Activated CD8-positive, alpha-beta T cell treated with anti-CD3 and anti-CD28 coated beads for 36 hours (primary cell): ENCODE data around the gene CNTNAP2. TPM values are rescaled to one million over a fixed set of nuclear protein-coding genes. Genes with fewer than 3 reads are reported as not detected.

Experiments
- ATAC-seq: fragments of 200-7000 bp; cut with Tn5 transposase; one replicate; pipeline ENCODE4 v1.10.0; 2021; ENCODE audit warnings: mild to moderate bottlenecking, moderate library complexity
- CTCF ChIA-PET: fragments of 350-600 bp; sonication (Branson Sonifier 250); formaldehyde crosslinking; loops from one replicate; lab custom pipeline; 2021; ENCODE audit warnings: antibody characterized with exemption; lab: Charles Lee
- POLR2A ChIA-PET: fragments of 350-600 bp; sonication (Branson Sonifier 250); formaldehyde crosslinking; loops from one replicate; lab custom pipeline; 2021; ENCODE audit warnings: antibody characterized with exemption; lab: Charles Lee
- DNase-seq: peaks from one replicate; pipeline ENCODE4 v3.0.0-alpha.2; 2020
- H3K27ac Mint-ChIP-seq: one replicate; pipeline ENCODE4 v1.8.0; 2021; ENCODE audit warnings: mild to moderate bottlenecking, mixed read lengths
- H3K27me3 Mint-ChIP-seq: one replicate; pipeline ENCODE4 v1.8.0; 2021; ENCODE audit warnings: mixed read lengths
- H3K36me3 Mint-ChIP-seq: one replicate; pipeline ENCODE4 v1.8.0; 2021; ENCODE audit warnings: low read depth, mixed read lengths
- H3K4me1 Mint-ChIP-seq: one replicate; pipeline ENCODE4 v1.8.0; 2021; ENCODE audit warnings: low read depth, mixed read lengths
- H3K4me3 Mint-ChIP-seq: one replicate; pipeline ENCODE4 v1.8.0; 2021; ENCODE audit warnings: mild to moderate bottlenecking, moderate library complexity, mixed read lengths
- H3K9me3 Mint-ChIP-seq: one replicate; pipeline ENCODE4 v1.8.0; 2021; ENCODE audit warnings: mixed read lengths
- CTCF ChIP-seq: fragments of 200-600 bp; IDR thresholded peaks from one replicate; pipeline ENCODE4 v1.8.0; 2022; ENCODE audit warnings: antibody characterized with exemption, mild to moderate bottlenecking
- intact Hi-C: fragments of 100-400 bp; cut with micrococcal nuclease; formaldehyde crosslinking; loops from one replicate; pipeline ENCODE4 v1.10.0; 2022
- total RNA-seq, 2 experiments: library from RNA; stranded (reverse); gene quantifications; one replicate each; pipeline ENCODE4 v1.2.3, GENCODE V29; 2021

CNTNAP2 gene
- total RNA-seq, 2 experiments from 2014 or later, result not detected

- Mint-ChIP-seq H3K27me3 (no peaks in the 10 kb centered on the region), H3K4me3 (no peak overlapping the region), H3K36me3 (no peaks in the 10 kb centered on the region), H3K4me1 (no peaks in the 10 kb centered on the region), H3K27ac (no peak overlapping the region), H3K9me3 (peaks cover 6% of the 10 kb centered on the region)
- TF ChIP-seq CTCF, result no peak
- ATAC-seq (no peak), DNase-seq (no peak)
- CTCF ChIA-PET, result no interaction called here
- intact Hi-C loops, result no loop called here
- POLR2A ChIA-PET, result no interaction called here
These were observed 727.8 kb downstream of the CNTNAP2 start for GRCh38 chr7:146844405-146844804.

- H3K9me3 Mint-ChIP-seq, result peaks cover 2% of the 10 kb centered on the region
- intact Hi-C loops, result no loop called here
- H3K4me1 Mint-ChIP-seq, result no peaks in the 10 kb centered on the region
- no peaks in the 10 kb centered on the region for H3K36me3 Mint-ChIP-seq
- no peak overlapping the region for H3K4me3 Mint-ChIP-seq
- DNase-seq (no peak), ATAC-seq (no peak)
- ChIA-PET POLR2A (no interaction called here), CTCF (no interaction called here)
- no peaks in the 10 kb centered on the region for H3K27me3 Mint-ChIP-seq
- TF ChIP-seq CTCF, result no peak
- H3K27ac Mint-ChIP-seq, result no peak overlapping the region
These were observed 742.1 kb downstream of the CNTNAP2 start for GRCh38 chr7:146858690-146859089.

- no peak overlapping the region for H3K27ac Mint-ChIP-seq
- ATAC-seq, result no peak
- intact Hi-C loops, result no loop called here
These were observed 745.1 kb downstream of the CNTNAP2 start for GRCh38 chr7:146861701-146862100.

GRCh38 chr7:146862415-146862814 is 745.8 kb downstream of the CNTNAP2 start:
- H3K4me1 Mint-ChIP-seq, result no peaks in the 10 kb centered on the region
- TF ChIP-seq CTCF, result no peak
- DNase-seq (no peak), ATAC-seq (no peak)
- no peaks in the 10 kb centered on the region for H3K27me3 Mint-ChIP-seq
- intact Hi-C loops, result no loop called here
- H3K4me3 Mint-ChIP-seq, result no peak overlapping the region
- no peak overlapping the region for H3K27ac Mint-ChIP-seq
- ChIA-PET CTCF (no interaction called here), POLR2A (no interaction called here)
- H3K36me3 Mint-ChIP-seq, result no peaks in the 10 kb centered on the region
- peaks cover 4% of the 10 kb centered on the region for H3K9me3 Mint-ChIP-seq

More at GRCh38 chr7:146861701-146862100, 745.1 kb downstream of the CNTNAP2 start:
- no peak for DNase-seq
- no peak overlapping the region for H3K4me3 Mint-ChIP-seq
- no peaks in the 10 kb centered on the region for H3K27me3 Mint-ChIP-seq
- no peaks in the 10 kb centered on the region for H3K4me1 Mint-ChIP-seq
- no peak for TF ChIP-seq CTCF
- peaks cover 2% of the 10 kb centered on the region for H3K9me3 Mint-ChIP-seq
- H3K36me3 Mint-ChIP-seq, result no peaks in the 10 kb centered on the region
- ChIA-PET CTCF (no interaction called here), POLR2A (no interaction called here)

GRCh38 chr7:146864644-146865043 is 748.0 kb downstream of the CNTNAP2 start:
- CTCF ChIA-PET, result no interaction called here
- no peak for DNase-seq
- H3K27me3 Mint-ChIP-seq, result no peaks in the 10 kb centered on the region
- no peaks in the 10 kb centered on the region for H3K4me1 Mint-ChIP-seq
- H3K4me3 Mint-ChIP-seq, result no peak overlapping the region
- H3K27ac Mint-ChIP-seq, result no peak overlapping the region
- ATAC-seq, result no peak
- POLR2A ChIA-PET, result no interaction called here
- peaks cover 11% of the 10 kb centered on the region for H3K9me3 Mint-ChIP-seq
- intact Hi-C loops, result no loop called here
- no peaks in the 10 kb centered on the region for H3K36me3 Mint-ChIP-seq
- no peak for TF ChIP-seq CTCF
